ENCODE data around the gene DIP2C. TPM values are rescaled to one million over a fixed set of nuclear protein-coding genes. Genes with fewer than 3 reads are reported as not detected.
"Not testable (repeated sequence)": the region's sequence is repeated elsewhere in the genome, so short reads cannot be mapped to it uniquely, and the experiment has no call there.

Gene DIP2C
- total RNA-seq, 1 donor from 2014 or later = 38.5 TPM

GRCh38 chr10:265816-266588 is 423.5 kb downstream of the DIP2C start:
- not testable (repeated sequence) for DNase-seq (ENCODE audit: low spot score)

GRCh38 chr10:265074-265440 is 424.4 kb downstream of the DIP2C start:
- not testable (repeated sequence) for DNase-seq (ENCODE audit: low spot score)

DNA sequence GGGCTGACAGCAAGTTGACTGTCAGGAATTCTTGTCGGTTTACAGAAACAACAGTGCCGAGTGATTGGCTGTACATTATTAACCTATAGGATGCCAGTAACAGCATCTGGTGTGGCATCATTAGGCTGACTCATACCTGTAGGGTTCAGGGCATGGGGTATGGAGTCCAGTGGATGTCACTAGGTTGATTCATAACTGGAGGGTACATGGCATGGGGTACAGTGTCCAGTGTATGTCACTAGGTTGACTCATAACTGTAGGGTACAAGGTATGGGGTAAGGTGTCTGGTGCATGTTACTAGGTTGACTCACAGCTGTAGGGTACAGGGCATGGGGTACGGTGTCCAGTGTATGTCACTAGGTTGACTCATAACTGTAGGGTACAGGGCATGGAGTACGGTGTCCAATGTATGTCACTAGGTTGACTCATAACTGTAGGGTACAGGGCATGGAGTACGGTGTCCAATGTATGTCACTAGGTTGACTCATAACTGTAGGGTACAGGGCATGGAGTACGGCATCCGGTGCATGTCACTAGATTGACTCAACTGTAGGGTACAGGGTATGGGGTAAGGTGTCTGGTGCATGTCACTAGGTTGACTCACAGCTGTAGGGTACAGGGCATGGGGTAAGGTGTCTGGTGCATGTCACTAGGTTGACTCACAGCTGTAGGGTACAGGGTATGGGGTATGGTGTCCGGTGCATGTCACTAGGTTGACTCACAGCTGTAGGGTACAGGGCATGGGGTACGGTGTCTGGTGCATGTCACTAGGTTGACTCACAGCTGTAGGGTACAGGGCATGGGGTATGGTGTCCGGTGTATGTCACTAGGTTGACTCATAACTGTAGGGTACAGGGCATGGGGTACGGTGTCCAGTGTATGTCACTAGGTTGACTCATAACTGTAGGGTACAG is 425.1 kb downstream of the DIP2C start:
- DNase-seq (ENCODE audit: low spot score) = not testable (repeated sequence)

DNA sequence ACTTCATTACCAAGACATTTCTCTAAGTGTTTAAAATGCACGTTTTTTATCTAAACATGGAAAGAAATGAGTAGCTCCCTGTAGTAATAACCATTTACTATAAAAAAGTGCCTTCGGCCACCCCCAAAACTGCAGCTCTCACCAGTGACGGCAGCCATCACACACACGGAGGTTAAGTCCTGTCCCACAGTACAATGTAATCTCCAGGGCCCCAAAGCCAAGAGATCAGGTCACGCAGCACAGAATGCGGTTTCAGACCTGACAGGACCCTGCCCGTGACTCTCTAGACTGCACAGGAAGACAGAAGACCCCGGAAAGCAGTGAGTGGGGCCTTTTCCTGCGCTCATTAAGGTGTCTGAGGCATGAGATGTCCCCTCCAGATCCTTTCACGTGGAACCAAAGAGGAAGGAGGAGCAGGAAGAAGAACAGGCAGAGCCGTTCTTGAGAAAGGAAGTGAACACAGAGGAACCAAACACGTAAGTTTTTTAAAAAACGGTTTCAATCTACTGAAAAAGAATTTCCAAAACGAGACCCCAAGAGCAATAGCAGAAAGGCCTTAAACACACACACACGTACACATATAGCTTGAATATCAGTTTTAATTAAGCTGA is 428.5 kb downstream of the DIP2C start:
- DNase-seq (ENCODE audit: low spot score) = no peak

DNA sequence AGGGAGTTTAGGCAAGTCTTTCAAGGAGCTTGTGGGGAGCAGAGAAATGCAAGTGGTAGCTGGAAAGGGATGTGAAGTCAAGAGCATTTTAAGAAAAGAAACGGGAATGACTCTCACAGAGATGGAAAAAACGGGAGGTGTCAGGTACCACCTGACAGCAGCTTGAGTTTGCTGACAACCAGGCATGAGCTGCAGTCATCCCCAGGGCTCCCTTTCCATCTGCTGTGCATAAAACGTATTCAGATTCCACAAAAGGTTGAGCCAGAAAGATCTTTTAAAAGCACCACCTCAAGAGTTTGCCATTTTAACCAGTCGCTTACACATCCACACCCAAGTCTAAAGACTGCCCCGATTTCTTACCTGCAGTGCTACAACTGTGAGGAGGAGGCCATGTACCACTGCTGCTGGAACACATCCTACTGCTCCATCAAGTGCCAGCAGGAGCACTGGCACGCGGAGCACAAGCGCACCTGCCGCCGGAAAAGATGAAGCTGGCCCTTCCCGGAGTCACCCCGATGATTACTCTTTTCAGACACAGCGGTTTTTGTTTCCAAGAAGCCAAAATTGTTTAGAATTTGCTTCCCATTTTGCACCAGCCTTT is 437.4 kb downstream of the DIP2C start:
- DNase-seq (ENCODE audit: low spot score) = no peak

GRCh38 chr10:248307-248706 is 441.2 kb downstream of the DIP2C start:
- no peak for DNase-seq (ENCODE audit: low spot score)

- no peak for DNase-seq (ENCODE audit: low spot score)
Measured at GRCh38 chr10:247480-247879, 442.0 kb downstream of the DIP2C start.

DNA sequence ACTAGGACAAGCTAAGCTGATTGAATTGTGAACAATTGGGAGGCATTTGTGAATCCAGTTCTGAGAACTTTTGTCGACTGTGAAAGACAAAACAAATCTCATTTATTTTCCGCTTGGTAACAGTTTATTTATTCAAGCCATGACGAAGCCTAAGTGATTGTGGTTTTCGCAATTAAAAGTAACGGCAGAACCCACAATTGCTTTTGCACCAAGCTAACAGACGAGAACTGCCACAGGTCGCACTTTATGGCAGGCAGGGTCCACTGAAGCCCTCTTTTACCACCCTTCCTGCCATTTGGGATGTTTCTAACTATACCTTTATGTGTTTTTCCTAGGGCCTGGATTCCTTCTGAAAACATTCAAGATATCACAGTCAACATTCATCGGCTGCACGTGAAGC is 443.0 kb downstream of the DIP2C start:
- no peak for DNase-seq (ENCODE audit: low spot score)

- no peak for DNase-seq (ENCODE audit: low spot score)
Measured at GRCh38 chr10:244227-244626, 445.2 kb downstream of the DIP2C start.

- no peak for DNase-seq (ENCODE audit: low spot score)
Measured at GRCh38 chr10:241966-242643, 447.4 kb downstream of the DIP2C start.

DNA sequence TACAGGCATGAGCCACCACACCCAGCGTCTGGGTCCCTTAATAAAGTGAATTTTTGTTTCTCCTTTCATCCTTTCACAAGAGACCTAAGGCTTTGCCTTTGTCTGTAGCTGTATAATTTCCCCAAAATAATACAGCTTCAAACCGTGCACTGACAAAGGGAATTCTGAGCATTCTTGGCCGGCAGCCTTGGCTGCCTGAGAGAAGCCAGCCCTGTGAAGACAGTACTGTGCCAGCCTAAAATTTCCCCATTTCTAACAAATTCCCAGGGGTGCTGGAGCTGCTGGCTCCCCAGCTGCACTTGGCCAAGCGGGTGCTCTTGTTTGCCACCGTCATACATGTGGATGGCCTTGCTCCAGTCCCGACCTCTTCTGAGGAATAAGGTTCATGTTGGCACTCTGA is 448.0 kb downstream of the DIP2C start:
- DNase-seq (ENCODE audit: low spot score) = no peak

DNA sequence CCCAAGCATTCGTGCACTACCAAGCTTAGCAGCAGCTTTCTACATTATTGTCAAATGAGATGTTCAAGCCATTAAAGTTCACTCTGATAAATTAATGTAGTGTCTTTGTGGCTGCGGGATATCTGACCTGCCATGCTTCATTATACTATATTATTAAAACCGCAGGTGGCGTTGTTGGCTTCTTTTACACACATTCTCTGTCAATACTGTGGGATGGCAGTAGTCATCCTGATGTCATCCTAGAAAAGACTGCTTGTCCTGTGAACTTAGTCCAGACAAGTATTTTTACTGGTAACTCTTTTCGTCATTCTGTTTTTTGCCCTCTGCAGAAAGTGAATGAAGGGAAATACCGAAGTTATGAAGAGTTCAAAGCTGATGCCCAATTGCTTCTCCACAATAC is 450.4 kb downstream of the DIP2C start:
- no peak for DNase-seq (ENCODE audit: low spot score)

GRCh38 chr10:235915-236314 is 453.6 kb downstream of the DIP2C start:
- DNase-seq (ENCODE audit: low spot score) = no peak

DNA sequence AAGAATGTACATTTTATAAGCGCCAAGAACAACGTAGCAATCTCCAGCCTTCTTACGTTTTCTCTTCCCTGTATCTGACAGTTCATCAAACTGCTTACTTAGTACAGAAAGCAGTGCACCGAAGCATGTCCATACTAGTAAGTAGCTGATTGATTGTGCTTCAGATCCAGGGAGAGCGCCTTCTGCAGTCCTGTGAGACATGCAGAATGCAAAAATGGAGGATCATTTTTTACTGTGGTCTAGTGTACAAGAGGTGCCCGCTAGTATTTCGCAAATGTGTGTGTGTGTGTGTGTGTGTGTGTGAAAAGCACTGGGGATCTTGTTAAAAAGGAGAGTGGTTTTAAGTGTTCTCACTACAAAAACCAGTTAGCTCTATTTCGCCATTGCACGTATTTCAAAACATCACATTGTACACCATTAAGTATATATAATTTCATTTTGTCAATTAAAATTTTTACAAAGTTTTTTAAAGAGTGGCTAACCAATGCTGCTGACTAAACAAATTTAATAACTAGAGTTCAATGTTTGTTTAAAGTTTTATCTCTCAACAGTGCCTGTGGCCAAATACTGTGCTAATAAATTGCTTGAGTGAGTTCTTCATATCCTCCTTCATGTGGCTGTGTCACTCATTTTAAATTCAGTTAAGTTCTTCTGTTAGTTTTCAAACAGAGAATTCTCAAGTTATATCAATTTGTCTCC is 454.6 kb downstream of the DIP2C start:
- no peak for DNase-seq (ENCODE audit: low spot score)

DNA sequence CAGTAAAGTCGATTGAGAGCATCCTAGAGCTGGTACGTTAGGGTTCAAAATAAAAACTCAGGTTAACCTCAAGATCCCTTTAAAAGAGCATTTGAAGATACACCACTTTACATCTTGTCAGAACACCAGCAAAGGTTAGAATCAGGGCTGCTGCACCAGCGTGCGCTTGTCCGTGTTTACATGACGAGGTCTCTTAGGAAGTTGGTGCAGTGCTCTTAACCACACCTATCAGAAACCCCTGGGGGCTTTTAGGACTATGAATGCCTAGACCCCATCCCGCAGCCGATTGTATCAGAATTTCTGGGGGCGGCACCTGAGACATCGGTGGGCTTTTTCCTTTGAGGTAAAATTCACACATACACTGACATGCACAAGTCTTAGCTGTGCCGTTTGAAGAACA is 456.6 kb downstream of the DIP2C start:
- DNase-seq (ENCODE audit: low spot score) = no peak

GRCh38 chr10:232061-232460 is 457.4 kb downstream of the DIP2C start:
- DNase-seq (ENCODE audit: low spot score) = no peak

DNA sequence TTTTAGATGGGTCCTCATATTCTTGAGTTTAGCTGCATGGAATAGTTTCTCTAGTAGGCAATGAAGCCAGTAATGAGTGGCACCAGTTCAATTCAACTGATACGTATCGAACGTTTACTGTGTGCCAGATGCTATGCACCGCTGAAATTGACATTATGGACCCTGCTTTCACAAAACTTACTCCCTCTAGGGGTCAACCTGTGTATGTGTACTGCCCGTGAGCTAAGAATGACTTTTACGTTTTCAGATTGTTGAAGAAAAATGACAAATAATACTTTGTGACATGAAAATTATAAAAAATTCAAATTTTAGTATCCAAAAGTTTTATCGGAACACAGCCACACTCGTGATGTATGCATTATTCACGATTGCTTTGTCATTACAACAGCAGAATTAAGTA is 458.7 kb downstream of the DIP2C start:
- no peak for DNase-seq (ENCODE audit: low spot score)

DNA sequence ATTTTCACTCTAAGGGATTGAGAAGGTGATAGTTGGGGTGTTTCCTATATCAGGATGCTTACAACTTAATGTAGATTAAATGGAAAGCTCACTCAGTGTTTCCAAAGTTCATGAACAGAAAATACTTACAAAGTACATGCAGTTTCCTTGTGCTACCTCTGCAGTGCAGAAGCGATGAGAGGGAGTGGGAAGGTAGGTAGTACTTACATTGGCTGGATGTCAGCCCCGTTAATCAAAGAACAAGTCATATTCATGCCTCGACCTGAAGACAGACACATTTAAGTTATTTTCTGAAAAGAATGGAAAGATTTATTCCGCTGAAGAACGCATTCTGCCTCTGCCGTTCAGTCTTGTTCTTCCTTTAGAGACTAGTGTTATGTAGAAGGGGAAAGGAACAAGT is 461.1 kb downstream of the DIP2C start:
- no peak for DNase-seq (ENCODE audit: low spot score)

DNA sequence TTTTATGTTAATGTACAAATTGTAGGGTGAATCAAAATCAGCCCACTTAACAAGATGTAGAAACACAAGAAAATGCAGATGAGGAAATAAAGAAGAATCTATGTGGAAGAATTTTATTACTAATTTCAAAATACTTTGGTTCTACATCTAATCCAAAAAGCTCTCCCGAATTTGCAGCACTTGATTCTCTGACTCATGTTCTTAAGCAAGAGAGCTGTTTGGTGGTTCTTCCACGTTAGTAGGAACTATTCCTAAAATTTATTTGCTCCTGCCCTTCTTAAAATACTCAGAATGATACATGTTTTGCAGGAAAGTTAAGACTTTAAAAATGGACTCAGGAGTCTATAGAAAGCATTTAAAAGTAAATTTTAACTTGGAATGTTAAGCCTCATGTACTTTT is 462.5 kb downstream of the DIP2C start:
- DNase-seq (ENCODE audit: low spot score) = no peak

GRCh38 chr10:226018-226417 is 463.4 kb downstream of the DIP2C start:
- no peak for DNase-seq (ENCODE audit: low spot score)
